ENCODE measurements around the gene NANS. TPM values are rescaled to one million over a fixed set of nuclear protein-coding genes. Genes with fewer than 3 reads are reported as not detected.
A peak's percentile ranks its signal among the peaks of the same experiment; 100 is the strongest.
"Not testable (repeated sequence)": the region's sequence is repeated elsewhere in the genome, so short reads cannot be mapped to it uniquely, and the experiment has no call there.

The NANS gene
- total RNA-seq, 3 donors from 2014 or later, result 119 to 342 (median 206) TPM

GRCh38 chr9:98104445-98104881 is 47.9 kb downstream of the NANS start:
- Histone ChIP-seq H3K36me3 (ENCODE audit: low read depth) (no peaks in the 10 kb centered on the region), H3K4me1 (ENCODE audit: low read depth) (peaks cover 19% of the 10 kb centered on the region), H3K4me3 (no peak overlapping the region), H3K9me3 (no peaks in the 10 kb centered on the region)
- intact Hi-C loops (cut with DNase I, micrococcal nuclease), result no loop called here
- TF ChIP-seq CTCF (IDR thresholded peaks at IDR 0.05), result no peak
- peak in 1 of 3 donors; percentile 19 for DNase-seq
- peak; percentile 4 for ATAC-seq

DNA sequence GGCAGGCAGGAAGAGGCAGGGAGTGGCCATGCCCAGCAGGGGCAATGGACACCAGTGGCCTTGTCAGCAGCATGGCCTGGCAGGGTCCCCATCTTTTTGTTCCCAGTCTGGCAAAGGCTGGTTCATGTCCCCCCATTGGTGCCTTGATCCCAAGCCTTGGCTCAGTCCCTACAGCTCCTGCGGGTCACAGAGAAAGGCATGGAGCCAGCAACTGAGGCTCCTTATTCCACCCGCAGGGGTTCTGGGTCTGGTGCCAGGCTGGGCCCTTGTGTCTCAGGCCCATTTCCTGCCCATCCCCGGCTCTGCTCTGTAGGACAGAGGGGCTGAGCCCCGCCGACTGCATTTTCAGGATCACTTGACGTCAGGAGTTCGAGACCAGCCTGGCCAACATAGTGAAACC is 48.5 kb downstream of the NANS start:
- Histone ChIP-seq H3K9me3 (no peaks in the 10 kb centered on the region), H3K4me1 (ENCODE audit: low read depth) (peaks cover 14% of the 10 kb centered on the region), H3K4me3 (no peak overlapping the region), H3K36me3 (ENCODE audit: low read depth) (no peaks in the 10 kb centered on the region)
- intact Hi-C loops (cut with DNase I, micrococcal nuclease), result no loop called here
- DNase-seq (peak in 1 of 3 donors; percentile 48), ATAC-seq (no peak)
- TF ChIP-seq CTCF (IDR thresholded peaks at IDR 0.05), result no peak

DNA sequence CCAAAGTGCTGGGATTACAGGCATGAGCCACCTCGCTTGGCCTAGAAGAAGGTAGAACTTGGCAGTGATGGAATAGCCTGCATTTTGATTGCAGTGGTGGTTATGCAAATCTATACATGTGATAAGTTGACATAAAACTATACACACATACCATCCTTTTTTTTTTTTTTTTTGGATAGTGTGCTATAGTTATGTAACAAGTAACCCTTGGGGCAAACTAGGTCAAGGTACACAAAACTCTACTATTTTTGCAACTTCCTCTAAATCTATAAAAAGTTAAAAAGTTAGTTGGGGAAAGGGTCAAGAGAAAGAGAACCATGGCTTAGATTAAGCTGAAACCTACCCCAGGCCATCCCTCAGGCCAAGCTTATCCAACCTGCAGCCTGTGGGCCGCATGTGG is 51.4 kb downstream of the NANS start:
- peak; percentile 13 for ATAC-seq
- intact Hi-C loops (cut with DNase I, micrococcal nuclease), result no loop called here
- H3K9me3 ChIP-seq, result no peaks in the 10 kb centered on the region
- H3K4me3 ChIP-seq, result no peak overlapping the region
- TF ChIP-seq CTCF (IDR thresholded peaks at IDR 0.05), result no peak
- no peaks in the 10 kb centered on the region for H3K36me3 ChIP-seq (ENCODE audit: low read depth)
- DNase-seq, result peak in 1 of 3 donors; percentile 13
- peaks cover 7% of the 10 kb centered on the region for H3K4me1 ChIP-seq (ENCODE audit: low read depth)

DNA sequence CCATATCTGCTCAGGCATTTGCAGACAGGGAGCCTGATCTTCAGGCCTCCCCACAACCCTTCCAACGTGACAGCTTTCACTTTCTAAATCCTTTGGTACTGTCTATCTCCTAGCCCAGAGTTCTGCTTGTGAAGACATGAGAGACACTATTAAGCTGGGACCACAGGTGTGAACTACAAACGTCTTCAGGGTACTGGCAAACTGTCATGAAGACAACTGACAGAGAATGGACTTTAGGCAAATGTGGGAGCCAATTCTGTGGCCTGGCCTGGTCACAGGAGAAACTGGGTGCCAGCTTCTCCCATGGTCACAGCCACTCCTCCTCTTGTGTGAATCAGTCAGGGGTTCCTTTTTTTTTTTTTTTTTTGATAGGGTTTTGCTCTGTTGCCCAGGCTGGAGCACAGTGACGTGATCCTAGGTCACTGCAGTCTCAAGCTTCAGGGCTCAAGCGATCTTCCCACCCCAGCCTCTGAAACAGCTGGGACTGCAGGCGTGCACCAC is 52.0 kb downstream of the NANS start:
- no peaks in the 10 kb centered on the region for H3K36me3 ChIP-seq (ENCODE audit: low read depth)
- intact Hi-C loops (cut with DNase I, micrococcal nuclease), result no loop called here
- no peak for TF ChIP-seq CTCF (IDR thresholded peaks at IDR 0.05)
- H3K4me1 ChIP-seq (ENCODE audit: low read depth), result peaks cover 7% of the 10 kb centered on the region
- DNase-seq (peak in 1 of 3 donors; percentile 27), ATAC-seq (peak; percentile 74)
- no peak overlapping the region for H3K4me3 ChIP-seq
- no peaks in the 10 kb centered on the region for H3K9me3 ChIP-seq

DNA sequence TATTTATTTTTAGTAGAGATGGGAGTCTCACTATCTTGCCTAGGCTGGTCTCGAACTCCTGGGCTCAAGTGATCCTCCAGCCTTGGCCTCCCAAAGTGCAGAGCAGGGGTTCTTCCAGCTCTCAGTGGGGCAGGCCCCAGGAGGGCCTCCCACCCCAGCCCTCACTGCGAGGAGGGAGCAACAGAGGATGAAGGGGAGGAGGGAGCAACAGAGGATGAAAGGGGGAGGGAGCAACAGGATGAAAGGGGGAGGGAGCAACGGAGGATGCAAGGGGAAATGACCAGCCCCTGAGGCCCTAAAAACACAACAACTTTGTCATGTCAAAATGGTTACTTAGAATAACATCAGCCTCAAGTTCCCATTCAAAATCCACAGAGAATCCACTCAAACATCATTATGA is 52.5 kb downstream of the NANS start:
- no peak overlapping the region for H3K4me3 ChIP-seq
- no peaks in the 10 kb centered on the region for H3K9me3 ChIP-seq
- peaks cover 7% of the 10 kb centered on the region for H3K4me1 ChIP-seq (ENCODE audit: low read depth)
- DNase-seq (peak in 1 of 3 donors; percentile 38), ATAC-seq (peak; percentile 49)
- no peaks in the 10 kb centered on the region for H3K36me3 ChIP-seq (ENCODE audit: low read depth)
- no peak for TF ChIP-seq CTCF (IDR thresholded peaks at IDR 0.05)
- intact Hi-C loops (cut with DNase I, micrococcal nuclease), result no loop called here

GRCh38 chr9:98117097-98117496 is 60.6 kb downstream of the NANS start:
- H3K4me3 ChIP-seq; H3K9me3 ChIP-seq; H3K36me3 ChIP-seq (ENCODE audit: low read depth); ATAC-seq; intact Hi-C loops (cut with DNase I, micrococcal nuclease): not testable (repeated sequence)
- peak in 1 of 3 donors; percentile 31 for DNase-seq
- H3K4me1 ChIP-seq (ENCODE audit: low read depth), result peaks cover 26% of the 10 kb centered on the region
